NCI-H2107 (cell line): ENCODE measurements around the gene PATJ.
"Not testable (repeated sequence)": the region's sequence is repeated elsewhere in the genome, so short reads cannot be mapped to it uniquely, and the experiment has no call there.

Source experiments
- DNase-seq: peaks from one replicate; lab custom pipeline; 2025; lab: John Stamatoyannopoulos, UW

The PATJ gene

GRCh38 chr1:62107923-62108322 lies 365.6 kb downstream of the PATJ start:
- no peak for DNase-seq

DNA sequence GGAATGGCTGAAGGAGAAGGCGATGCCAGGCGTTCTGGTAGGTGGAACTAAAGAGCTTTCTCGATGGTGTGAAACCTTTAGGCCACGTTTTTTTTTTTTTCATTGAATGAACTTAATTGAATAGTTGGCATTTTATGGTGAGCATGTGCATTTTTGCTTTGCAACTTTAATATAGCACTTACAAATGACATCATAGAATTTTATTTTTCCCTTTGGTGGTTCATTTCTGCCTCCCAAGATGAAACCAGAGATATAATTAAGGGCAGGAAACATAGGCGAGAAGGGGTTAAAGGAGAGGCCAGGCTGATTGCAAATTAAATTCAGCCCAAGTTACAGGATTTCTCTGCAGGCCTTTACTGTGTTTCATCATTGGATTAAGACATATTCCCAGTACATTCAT lies 366.8 kb downstream of the PATJ start:
- no peak for DNase-seq

- DNase-seq, result no peak
These were observed 368.0 kb downstream of the PATJ start for GRCh38 chr1:62110198-62110817.

- DNase-seq, result no peak
These were observed 368.8 kb downstream of the PATJ start for GRCh38 chr1:62111084-62111483.

DNA sequence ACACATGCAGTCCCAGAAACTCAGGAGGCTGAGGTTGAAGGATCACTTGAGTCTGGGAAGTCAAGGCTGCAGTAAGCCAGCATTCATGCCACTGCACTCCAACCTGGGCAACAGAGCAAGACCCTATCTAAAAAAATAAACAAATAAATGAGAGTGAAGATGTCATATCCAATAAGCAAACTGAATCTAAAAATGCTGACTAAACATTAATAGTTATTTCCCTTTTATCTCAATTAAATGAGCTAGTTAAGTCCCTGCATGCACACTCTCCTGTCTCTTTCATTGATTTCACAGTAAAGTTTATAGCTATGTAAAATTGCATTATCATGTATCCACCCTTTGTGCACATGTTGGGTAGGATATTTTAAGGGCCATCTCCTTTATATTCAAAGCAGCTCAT lies 371.2 kb downstream of the PATJ start:
- no peak for DNase-seq

DNA sequence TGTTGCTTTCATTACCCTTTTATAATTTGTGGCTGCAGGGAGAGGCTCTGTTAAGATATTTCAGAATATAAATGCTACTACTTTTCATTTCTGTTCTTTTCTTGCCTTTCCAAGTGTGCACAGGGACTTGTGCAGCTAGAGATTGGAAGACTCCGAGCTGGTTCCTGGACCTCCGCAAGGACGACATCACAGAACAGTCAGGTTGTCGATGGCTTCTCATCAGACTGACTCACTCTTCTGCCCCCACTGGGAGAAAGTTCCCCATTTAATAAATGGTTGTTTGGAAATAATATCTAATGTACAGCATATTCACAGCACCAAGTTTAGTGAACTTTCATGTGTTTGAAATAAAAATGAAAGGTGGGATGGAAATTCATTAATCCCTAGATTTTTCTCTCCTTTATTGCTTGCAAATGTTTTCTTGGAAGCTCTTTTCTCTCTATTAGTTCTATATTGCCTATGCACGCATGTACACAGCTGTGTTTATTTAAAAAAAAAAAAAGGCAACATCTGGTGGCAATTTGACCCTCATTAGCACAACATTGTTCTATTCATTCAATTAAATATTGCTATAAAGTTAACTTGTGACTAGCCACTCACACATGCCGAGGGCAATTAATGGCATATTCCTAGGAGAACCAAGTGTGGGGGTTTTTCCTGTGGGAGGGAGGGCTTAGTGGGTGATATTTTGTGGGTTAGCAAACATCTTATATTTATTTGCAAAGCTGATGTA lies 374.9 kb downstream of the PATJ start:
- DNase-seq, result no peak

DNA sequence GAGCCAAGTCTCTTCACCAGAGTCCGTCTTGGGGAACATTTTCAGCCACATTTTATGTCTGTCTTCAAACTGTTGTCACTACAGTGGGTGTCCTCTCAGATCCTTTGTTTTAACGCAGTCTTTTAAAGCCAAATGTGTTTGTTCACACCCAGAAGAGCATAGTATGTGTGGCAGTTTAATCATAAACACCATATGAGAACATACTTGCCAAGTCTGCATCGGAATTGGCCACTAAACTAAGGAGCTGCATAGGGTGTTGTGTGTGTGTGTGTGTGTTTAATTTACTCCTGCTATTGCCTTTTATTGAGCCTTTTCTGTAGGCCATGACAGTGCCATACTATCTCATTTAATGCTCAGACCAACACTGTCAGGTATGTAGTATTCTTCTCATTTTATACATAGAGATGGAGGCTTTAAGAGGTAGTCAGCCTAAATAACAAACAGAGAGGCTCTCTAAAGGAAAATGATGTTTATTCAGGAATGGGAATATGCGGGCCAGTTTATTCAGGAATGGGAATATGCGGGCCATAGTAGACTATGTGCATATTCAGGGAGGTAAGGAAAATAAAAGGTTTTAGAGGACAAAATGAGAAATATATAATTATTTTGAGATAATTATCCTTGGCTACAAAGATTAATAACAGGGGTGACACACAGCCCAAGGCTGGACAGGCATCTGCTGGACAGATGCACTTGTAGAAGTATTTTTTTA lies 384.5 kb downstream of the PATJ start:
- DNase-seq, result no peak

- no peak for DNase-seq
These were observed 386.5 kb downstream of the PATJ start for GRCh38 chr1:62128745-62129144.

DNA sequence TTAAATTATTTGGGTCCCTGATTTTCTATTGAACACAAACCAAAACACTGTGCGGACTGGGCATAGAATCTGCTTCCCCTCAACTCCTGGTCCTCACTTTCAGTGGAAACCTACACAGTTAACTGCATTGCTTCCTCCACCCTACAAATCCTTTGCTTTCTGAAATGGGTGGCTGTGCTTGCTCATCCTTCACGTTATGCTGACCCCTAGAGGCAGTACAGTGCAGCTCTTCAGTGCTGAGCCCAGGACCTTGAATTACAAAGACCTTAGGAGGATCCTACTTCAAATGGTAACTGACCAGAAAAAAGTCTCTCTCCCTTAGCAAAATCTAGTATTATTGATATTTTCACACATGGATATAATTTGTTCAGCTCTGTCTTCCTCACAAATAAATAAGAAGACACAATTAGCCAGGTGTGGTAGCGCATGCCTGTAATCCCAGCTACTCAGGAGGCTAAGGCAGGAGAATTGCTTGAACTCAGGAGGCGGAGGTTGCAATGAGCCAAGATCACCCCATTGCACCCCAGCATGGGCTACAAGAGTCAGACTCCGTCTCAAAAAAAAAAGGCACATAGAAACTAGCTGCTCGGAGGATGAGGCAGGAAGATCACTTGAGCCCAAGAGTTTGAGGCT lies 388.9 kb downstream of the PATJ start:
- peak; percentile 18 for DNase-seq

DNA sequence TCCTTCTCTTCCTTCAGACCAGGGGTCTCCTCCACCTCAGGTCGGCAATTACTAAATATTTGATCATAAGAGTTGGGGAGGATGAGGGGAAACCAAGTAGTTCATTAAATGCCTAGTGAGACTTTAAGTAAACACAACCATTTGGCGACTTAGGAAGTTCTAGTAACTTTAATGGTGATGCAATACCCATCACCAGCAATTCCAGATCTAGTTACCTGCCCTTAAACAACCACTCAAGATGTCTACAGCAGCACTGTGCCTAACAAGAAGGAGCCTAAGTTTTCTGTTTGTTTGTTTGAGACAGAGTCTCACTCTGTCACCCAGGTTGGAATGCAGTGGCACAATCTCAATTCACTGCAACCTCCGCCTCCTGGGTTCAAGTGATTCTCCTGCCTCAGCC lies 395.7 kb downstream of the PATJ start:
- DNase-seq, result no peak

GRCh38 chr1:62139410-62139809 lies 397.1 kb downstream of the PATJ start:
- no peak for DNase-seq

- DNase-seq, result no peak
These were observed 398.4 kb downstream of the PATJ start for GRCh38 chr1:62140666-62141065.

DNA sequence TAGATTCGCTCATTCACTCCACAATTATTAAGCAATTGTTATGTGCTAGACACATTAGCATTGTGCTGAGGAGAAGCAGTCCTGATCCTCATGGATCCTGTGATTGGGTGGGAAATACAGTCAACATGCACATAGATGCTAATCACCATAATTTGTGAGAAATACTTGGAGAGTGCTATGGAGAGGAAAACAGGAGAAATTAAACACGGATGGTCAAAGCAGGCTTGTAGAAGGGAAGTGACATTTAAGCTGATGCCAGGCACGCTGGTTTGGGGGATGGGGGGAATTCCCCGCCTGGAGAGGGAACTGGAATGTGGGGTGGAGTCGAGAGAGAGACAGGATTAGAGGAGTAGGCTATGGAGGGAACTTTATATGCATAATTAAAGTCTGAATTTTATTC lies 400.2 kb downstream of the PATJ start:
- DNase-seq, result no peak

GRCh38 chr1:62144238-62144831 lies 402.1 kb downstream of the PATJ start:
- DNase-seq, result peak; percentile 10

DNA sequence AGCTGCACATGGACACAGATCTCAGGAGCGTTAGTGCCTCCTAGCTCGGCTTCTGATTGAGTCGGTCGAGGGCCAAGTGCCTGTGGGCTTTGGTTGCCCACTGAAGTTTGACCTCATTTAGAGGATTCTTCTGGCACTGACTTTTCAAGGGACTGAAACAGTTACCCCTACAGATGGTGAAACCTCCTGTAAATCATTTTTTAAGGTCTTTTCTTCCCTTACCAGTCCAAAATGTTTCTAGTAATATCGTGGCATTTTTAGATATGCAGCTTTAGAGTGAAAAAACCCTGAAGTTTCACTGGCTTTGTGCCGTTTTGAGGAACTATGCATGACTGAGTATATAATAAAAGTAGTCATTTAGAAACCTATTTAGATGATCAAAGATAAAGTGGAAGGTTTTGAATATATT lies 417.7 kb downstream of the PATJ start:
- no peak for DNase-seq

DNA sequence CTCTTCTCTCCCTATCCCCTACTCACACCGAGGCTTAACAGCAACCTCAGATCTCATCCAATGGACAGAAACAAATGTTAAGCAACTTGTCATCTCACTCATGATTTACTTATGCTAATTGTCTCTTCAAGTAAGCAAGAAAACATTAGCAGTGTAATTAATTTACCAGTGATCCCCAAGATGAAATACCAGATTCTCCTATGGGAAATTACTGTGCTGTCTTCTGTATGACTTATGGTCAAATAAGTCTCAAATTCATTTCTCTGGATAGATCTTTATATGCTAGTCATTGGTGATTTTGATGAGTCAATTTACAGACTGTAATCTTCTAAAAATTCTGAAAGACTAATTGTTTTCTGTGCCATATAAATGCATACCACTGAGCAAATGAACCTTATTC lies 419.4 kb downstream of the PATJ start:
- no peak for DNase-seq

- DNase-seq, result not testable (repeated sequence)
These were observed 428.1 kb downstream of the PATJ start for GRCh38 chr1:62170380-62170779.

- DNase-seq, result peak; percentile 74
These were observed 433.4 kb downstream of the PATJ start for GRCh38 chr1:62175568-62176179.

DNA sequence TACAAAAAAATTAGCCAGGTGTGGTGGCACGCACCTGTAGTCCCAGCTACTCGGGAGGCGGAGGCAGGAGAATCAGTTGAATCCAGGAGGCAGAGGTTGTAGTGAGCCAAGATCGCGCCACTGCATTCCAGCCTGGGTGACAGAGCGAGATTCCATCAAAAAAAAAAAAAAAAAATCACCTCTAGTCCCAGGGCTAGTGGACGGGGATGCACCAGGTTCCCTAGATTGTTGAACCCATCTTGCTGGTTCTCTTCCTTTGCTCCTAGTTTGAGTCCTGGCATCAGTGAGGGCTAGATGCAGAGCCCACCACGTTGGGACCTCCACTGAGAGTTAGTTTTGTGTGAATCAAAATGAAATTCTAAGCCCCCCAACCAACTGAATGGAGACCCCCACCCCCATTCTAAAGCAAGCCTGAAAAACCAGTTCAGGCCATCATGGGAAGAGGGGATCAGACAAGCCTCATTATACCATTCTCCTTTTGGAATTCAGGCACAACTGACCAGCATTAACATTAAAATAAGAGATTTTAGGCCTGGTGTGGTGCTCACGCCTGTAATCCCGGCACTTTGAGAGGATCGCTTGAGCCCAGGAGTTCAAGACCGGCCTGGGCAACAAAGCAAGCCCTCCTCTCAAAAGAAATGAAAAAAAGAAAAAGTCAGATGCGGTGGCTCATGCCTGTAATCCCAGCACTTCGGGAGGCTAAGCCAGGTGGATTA lies 434.5 kb downstream of the PATJ start:
- no peak for DNase-seq

GRCh38 chr1:62177621-62178020 lies 435.3 kb downstream of the PATJ start:
- no peak for DNase-seq

- DNase-seq, result no peak
These were observed 436.1 kb downstream of the PATJ start for GRCh38 chr1:62178372-62178771.
